Type B pancreatic cell (in vitro differentiated cells): ENCODE data around the gene MEG3. TPM values are rescaled to one million over a fixed set of nuclear protein-coding genes. Genes with fewer than 3 reads are reported as not detected.
A peak's percentile ranks its signal among the peaks of the same experiment; 100 is the strongest.

Experiments
- DNase-seq: peaks from one replicate; pipeline ENCODE4 v3.0.0; 2021; ENCODE audit warnings: mixed read lengths; ENCODE audit not compliant: unreplicated experiment; ENCODE audit errors: extremely low spot score
- H3K27ac Mint-ChIP-seq: 2 replicates; pipeline ENCODE4 v1.8.0; 2021; ENCODE audit warnings: mild to moderate bottlenecking, mixed read lengths
- H3K27me3 Mint-ChIP-seq: 2 replicates; pipeline ENCODE4 v1.8.0; 2021; ENCODE audit warnings: mixed read lengths
- H3K36me3 Mint-ChIP-seq: 2 replicates; pipeline ENCODE4 v1.8.0; 2021; ENCODE audit warnings: mixed read lengths
- H3K4me1 Mint-ChIP-seq: one replicate; pipeline ENCODE4 v1.8.0; 2021; ENCODE audit warnings: mixed read lengths; ENCODE audit not compliant: unreplicated experiment
- H3K4me3 Mint-ChIP-seq: 2 replicates; pipeline ENCODE4 v1.8.0; 2021; ENCODE audit warnings: mild to moderate bottlenecking, mixed read lengths
- H3K9me3 Mint-ChIP-seq: 2 replicates; pipeline ENCODE4 v1.8.0; 2021; ENCODE audit warnings: mixed read lengths
- CTCF ChIP-seq: fragments of 200-600 bp; sonication (generic); conservative IDR thresholded peaks from 2 replicates; pipeline ENCODE4 v1.5.0; 2021; ENCODE audit warnings: antibody characterized with exemption, mild to moderate bottlenecking
- total RNA-seq: library from RNA; stranded (reverse); gene quantifications from 2 replicates; pipeline ENCODE4 v1.2.1, GENCODE V29; 2021; ENCODE audit warnings: low replicate concordance

MEG3 gene
- total RNA-seq, 1 donor from 2014 or later: 0.68 TPM

DNA sequence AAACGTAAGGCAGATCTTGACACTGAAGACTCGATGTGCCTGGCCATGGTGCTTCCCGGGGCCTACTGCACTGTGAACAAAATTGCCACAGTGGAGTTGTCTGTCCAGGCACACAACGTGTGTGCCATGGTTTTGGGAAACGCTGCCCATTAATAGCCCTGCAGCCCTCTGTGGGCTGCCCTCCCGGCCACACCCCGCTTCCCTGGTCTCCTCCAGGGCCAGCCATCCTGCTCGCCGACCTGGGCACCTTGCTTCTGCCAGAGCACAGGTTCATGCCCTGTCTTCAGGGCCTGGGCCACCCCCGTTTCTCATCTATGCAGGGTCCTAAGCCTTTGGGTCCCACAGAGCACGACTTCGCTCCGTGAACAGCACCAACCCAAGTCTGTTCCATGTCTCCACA lies 18.9 kb downstream of the MEG3 start:
- no peaks in the 10 kb centered on the region for H3K36me3 Mint-ChIP-seq
- DNase-seq: no peak
- peaks cover 5% of the 10 kb centered on the region for H3K27me3 Mint-ChIP-seq
- no peak overlapping the region for H3K27ac Mint-ChIP-seq
- no peak overlapping the region for H3K4me3 Mint-ChIP-seq
- no peaks in the 10 kb centered on the region for H3K9me3 Mint-ChIP-seq
- H3K4me1 Mint-ChIP-seq: peaks cover 32% of the 10 kb centered on the region
- no peak for TF ChIP-seq CTCF

DNA sequence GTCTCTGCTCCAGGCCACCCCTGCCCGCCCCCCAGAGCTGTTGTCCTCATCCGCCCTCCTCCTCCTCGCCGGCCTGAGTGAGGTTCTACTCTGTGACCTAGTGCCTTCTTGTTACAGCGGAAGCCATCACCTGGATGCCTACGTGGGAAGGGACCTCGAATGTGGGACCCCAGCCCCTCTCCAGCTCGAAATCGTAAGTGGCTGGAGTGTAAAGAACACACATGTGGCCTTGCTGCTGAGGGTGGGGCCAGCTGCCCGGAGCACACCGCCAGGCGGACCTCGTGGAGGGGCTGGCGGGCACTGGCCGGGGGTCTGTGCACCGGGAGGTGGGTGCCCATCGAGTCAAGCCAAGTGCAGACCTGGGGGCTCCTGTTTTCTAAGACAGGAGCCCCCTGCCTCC lies 19.4 kb downstream of the MEG3 start:
- DNase-seq: no peak
- Mint-ChIP-seq H3K36me3 (no peaks in the 10 kb centered on the region), H3K27me3 (peaks cover 5% of the 10 kb centered on the region), H3K27ac (no peak overlapping the region), H3K9me3 (no peaks in the 10 kb centered on the region), H3K4me1 (peaks cover 27% of the 10 kb centered on the region), H3K4me3 (no peak overlapping the region)
- no peak for TF ChIP-seq CTCF

DNA sequence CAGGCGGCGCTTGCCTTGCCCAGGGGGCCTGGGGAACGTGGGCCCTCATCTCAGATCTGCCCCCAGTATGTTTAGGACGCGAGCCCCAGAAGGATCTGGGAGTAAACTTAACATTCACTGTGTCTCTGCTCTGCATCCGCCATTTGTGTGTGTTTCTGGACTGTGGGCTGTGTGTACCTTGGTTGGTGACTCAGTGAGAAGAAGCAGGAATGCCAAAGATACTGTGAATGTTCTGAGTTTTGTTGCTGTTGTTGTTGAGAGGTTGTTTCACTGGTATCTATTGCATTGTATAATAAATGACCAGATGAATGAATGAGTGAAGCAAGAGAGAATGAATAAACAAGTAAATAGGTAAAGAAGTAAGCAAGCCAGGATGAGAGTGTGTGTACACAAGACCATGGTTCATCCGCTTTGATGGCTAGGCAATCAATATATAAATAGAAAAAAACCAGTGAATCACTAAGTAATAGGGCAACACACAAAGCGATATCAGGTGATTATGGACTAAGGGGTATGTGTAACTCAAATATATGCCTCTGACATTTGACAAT lies 20.5 kb downstream of the MEG3 start:
- Mint-ChIP-seq H3K27ac (no peak overlapping the region), H3K4me1 (peaks cover 22% of the 10 kb centered on the region), H3K27me3 (no peaks in the 10 kb centered on the region), H3K36me3 (no peaks in the 10 kb centered on the region), H3K9me3 (no peaks in the 10 kb centered on the region), H3K4me3 (no peak overlapping the region)
- no peak for TF ChIP-seq CTCF
- no peak for DNase-seq

GRCh38 chr14:100849115-100849781 lies 23.3 kb downstream of the MEG3 start:
- no peak for TF ChIP-seq CTCF
- Mint-ChIP-seq H3K4me1 (peaks cover 4% of the 10 kb centered on the region), H3K9me3 (no peaks in the 10 kb centered on the region), H3K36me3 (no peaks in the 10 kb centered on the region), H3K27me3 (peaks cover 3% of the 10 kb centered on the region), H3K27ac (no peak overlapping the region), H3K4me3 (no peak overlapping the region)
- DNase-seq: no peak

- no peak overlapping the region for H3K27ac Mint-ChIP-seq
Observed at GRCh38 chr14:100850841-100851585, 25.1 kb downstream of the MEG3 start.

More at GRCh38 chr14:100850841-100851585, 25.1 kb downstream of the MEG3 start:
- DNase-seq: no peak
- Mint-ChIP-seq H3K27me3 (peaks cover 9% of the 10 kb centered on the region), H3K4me1 (peaks cover 2% of the 10 kb centered on the region), H3K9me3 (no peaks in the 10 kb centered on the region), H3K4me3 (no peak overlapping the region), H3K36me3 (no peaks in the 10 kb centered on the region)
- TF ChIP-seq CTCF: peak; percentile 73
